Left lung (tissue), 10 donors: Measurements from ENCODE around the gene CMTM2. TPM values are rescaled to one million over a fixed set of nuclear protein-coding genes. Genes with fewer than 3 reads are reported as not detected.

Experiments
- ATAC-seq: fragments of 200-7000 bp; cut with Tn5 transposase; one replicate; pipeline ENCODE4 v1.9.1; 2020; ENCODE audit warnings: moderate library complexity
- DNase-seq, 4 donors: peaks; one replicate each; pipeline ENCODE4 v3.0.0-alpha.2; 2013 to 2020
- H3K27ac ChIP-seq, 2 donors: fragments of 200-600 bp; sonication (generic) in 1 of 2; one replicate each; pipeline versions ENCODE4 v1.5.0 to v1.8.0; 2020 to 2021
- H3K27me3 ChIP-seq, 2 donors: fragments of 200-600 bp; sonication (generic) in 1 of 2; one replicate each; pipeline versions ENCODE4 v1.5.0 to v1.8.0; 2020 to 2021
- H3K36me3 ChIP-seq, 2 donors: fragments of 200-600 bp; sonication (generic) in 1 of 2; one replicate each; pipeline versions ENCODE4 v1.5.0 to v1.8.0; 2020 to 2021
- H3K4me1 ChIP-seq, 2 donors: fragments of 200-600 bp; one replicate each; pipeline ENCODE4 v1.8.0; 2021
- H3K4me3 ChIP-seq, 2 donors: fragments of 200-600 bp; sonication (generic) in 1 of 2; one replicate each; pipeline versions ENCODE4 v1.5.0 to v1.8.0; 2020 to 2021; ENCODE audit warnings: mild to moderate bottlenecking in 1 of 2
- H3K9me3 ChIP-seq, 2 donors: fragments of 200-600 bp; sonication (generic) in 1 of 2; one replicate each; pipeline versions ENCODE4 v1.5.0 to v1.8.0; 2020 to 2021
- CTCF ChIP-seq, 2 donors: fragments of 200-600 bp; sonication (generic) in 1 of 2; IDR thresholded peaks; one replicate each; pipeline versions ENCODE4 v1.5.0 to v1.8.0; 2021; ENCODE audit warnings: antibody characterized with exemption in 2 of 2
- intact Hi-C, 2 donors: fragments of 100-400 bp; cut with DNase I; formaldehyde crosslinking; loops; one replicate each; pipeline versions ENCODE4 v1.11.2 to v1.14.2; 2022
- polyA plus RNA-seq, 6 donors: library from polyadenylated mRNA; unstranded; fragments of 120-200 nt; gene quantifications; one replicate each; pipeline ENCODE4 v1.2.1, GENCODE V29; 2013; ENCODE audit not compliant: insufficient read length in 6 of 6
- total RNA-seq, 2 donors: library from RNA; stranded (reverse); fragmentation: NEBNext Ultra II Directional; extraction: Animal tissue kit (Norgen Biotek cat#: 25700); gene quantifications; one replicate each; pipeline ENCODE4 v1.2.1, GENCODE V29; 2021
- donor health status: DM: no; HTN: yes; CAD: no.
- donor health status: DM: no; HTN: no; CAD: no.

CMTM2 gene
- total and polyA plus RNA-seq, 8 donors, result 0.52 to 5.4 (median 0.96) TPM

- H3K9me3 ChIP-seq, result no peaks in the 10 kb centered on the region
- no peak overlapping the region for H3K4me3 ChIP-seq
- H3K27ac ChIP-seq, result no peak overlapping the region
- H3K36me3 ChIP-seq, result peaks cover 0 to 20% of the 10 kb centered on the region in 2 donors
- DNase-seq, result no peak
- TF ChIP-seq CTCF (IDR thresholded peaks at IDR 0.05), result no peak
- intact Hi-C loops, result no loop called here
- no peaks in the 10 kb centered on the region for H3K27me3 ChIP-seq
- no peaks in the 10 kb centered on the region for H3K4me1 ChIP-seq
- no peak for ATAC-seq
These were observed 55.4 kb downstream of the CMTM2 start for GRCh38 chr16:66634527-66635196.

GRCh38 chr16:66635406-66635805 is 56.1 kb downstream of the CMTM2 start:
- TF ChIP-seq CTCF (IDR thresholded peaks at IDR 0.05), result no peak
- H3K9me3 ChIP-seq, result no peaks in the 10 kb centered on the region
- intact Hi-C loops, result no loop called here
- peaks cover 0 to 20% of the 10 kb centered on the region in 2 donors for H3K36me3 ChIP-seq
- no peak overlapping the region for H3K27ac ChIP-seq
- no peaks in the 10 kb centered on the region for H3K27me3 ChIP-seq
- H3K4me1 ChIP-seq, result no peaks in the 10 kb centered on the region
- no peak overlapping the region for H3K4me3 ChIP-seq
- no peak for DNase-seq
- ATAC-seq, result no peak

- Histone ChIP-seq H3K4me1 (no peaks in the 10 kb centered on the region), H3K27ac (no peak overlapping the region), H3K4me3 (no peak overlapping the region), H3K27me3 (no peaks in the 10 kb centered on the region), H3K36me3 (peaks cover 0 to 20% of the 10 kb centered on the region in 2 donors), H3K9me3 (no peaks in the 10 kb centered on the region)
- intact Hi-C loops, result no loop called here
- DNase-seq (no peak), ATAC-seq (no peak)
- TF ChIP-seq CTCF (IDR thresholded peaks at IDR 0.05), result no peak
These were observed 56.9 kb downstream of the CMTM2 start for GRCh38 chr16:66636199-66636598.

- H3K36me3 ChIP-seq, result peaks cover 0 to 20% of the 10 kb centered on the region in 2 donors
- H3K4me1 ChIP-seq, result no peaks in the 10 kb centered on the region
- ATAC-seq, result no peak
- H3K27ac ChIP-seq, result no peak overlapping the region
- no peak for TF ChIP-seq CTCF (IDR thresholded peaks at IDR 0.05)
- intact Hi-C loops, result no loop called here
- no peak for DNase-seq
- no peaks in the 10 kb centered on the region for H3K27me3 ChIP-seq
- H3K9me3 ChIP-seq, result no peaks in the 10 kb centered on the region
- H3K4me3 ChIP-seq, result no peak overlapping the region
These were observed 58.5 kb downstream of the CMTM2 start for GRCh38 chr16:66637806-66638205.

Other genes with a start within 250 kb of the CMTM2 start
- gene CDH5, start 212.8 kb upstream of the CMTM2 start, total RNA-seq, result 10 to 100 TPM; 77.2 to 86.5 TPM
- 100 to 1,000 TPM; 145 to 179 (median 156) TPM for gene CDH5, start 212.8 kb upstream of the CMTM2 start, polyA plus RNA-seq
- gene BEAN1, start 152.2 kb upstream of the CMTM2 start, total RNA-seq, result 1 to 10 TPM in 1 of 2 donors, under 1 TPM in 1; 0.65 to 2.0 TPM
- gene BEAN1, start 152.2 kb upstream of the CMTM2 start, polyA plus RNA-seq, result 10 to 100 TPM; 10.1 to 13.6 (median 11.9) TPM
- gene TK2, start 29.3 kb upstream of the CMTM2 start, total RNA-seq, result 10 to 100 TPM; 38.4 to 41.2 TPM
- gene TK2, start 29.3 kb upstream of the CMTM2 start, polyA plus RNA-seq, result 10 to 100 TPM; 31.4 to 36.8 (median 34.3) TPM
- gene CKLF, start 26.9 kb upstream of the CMTM2 start, total RNA-seq, result 10 to 100 TPM; 42.3 to 66.3 TPM
- 10 to 100 TPM; 41.6 to 54.6 (median 42.9) TPM for gene CKLF, start 26.9 kb upstream of the CMTM2 start, polyA plus RNA-seq
- gene CMTM1, start 13.0 kb upstream of the CMTM2 start, total RNA-seq, result 10 to 100 TPM in 1 of 2 donors, 1 to 10 TPM in 1; 5.7 to 10.0 TPM
- 10 to 100 TPM in 1 of 6 donors, 1 to 10 TPM in 5; 7.4 to 10.1 (median 9.5) TPM for gene CMTM1, start 13.0 kb upstream of the CMTM2 start, polyA plus RNA-seq
- 10 to 100 TPM; 42.6 to 51.5 TPM for gene CMTM3, start 25.2 kb downstream of the CMTM2 start, total RNA-seq
- 100 to 1,000 TPM in 2 of 6 donors, 10 to 100 TPM in 4; 80.3 to 102 (median 87.5) TPM for gene CMTM3, start 25.2 kb downstream of the CMTM2 start, polyA plus RNA-seq
- gene CMTM4, start 117.3 kb downstream of the CMTM2 start, total RNA-seq, result 10 to 100 TPM; 64.0 to 72.3 TPM
- gene CMTM4, start 117.3 kb downstream of the CMTM2 start, polyA plus RNA-seq, result 10 to 100 TPM; 25.2 to 36.5 (median 32.7) TPM
- gene DYNC1LI2, start 172.1 kb downstream of the CMTM2 start, total RNA-seq, result 100 to 1,000 TPM; 118 to 141 TPM
- gene DYNC1LI2, start 172.1 kb downstream of the CMTM2 start, polyA plus RNA-seq, result 100 to 1,000 TPM; 137 to 162 (median 147) TPM
- gene TERB1, start 222.1 kb downstream of the CMTM2 start, total RNA-seq, result not detected
- under 1 TPM; 0.07 to 0.46 (median 0.13) TPM for gene TERB1, start 222.1 kb downstream of the CMTM2 start, polyA plus RNA-seq